Activated CD4-positive, CD25-positive, alpha-beta regulatory T cell treated with anti-CD3 and anti-CD28 coated beads, Interleukin-2, amount 50 U/mL, for 72 hours (primary cell): ENCODE results near the gene TRIM59.
"Not testable (repeated sequence)": the region's sequence is repeated elsewhere in the genome, so short reads cannot be mapped to it uniquely, and the experiment has no call there.

Experiments
- DNase-seq: peaks from one replicate; pipeline ENCODE4 v3.0.0; 2021

TRIM59 gene

DNA sequence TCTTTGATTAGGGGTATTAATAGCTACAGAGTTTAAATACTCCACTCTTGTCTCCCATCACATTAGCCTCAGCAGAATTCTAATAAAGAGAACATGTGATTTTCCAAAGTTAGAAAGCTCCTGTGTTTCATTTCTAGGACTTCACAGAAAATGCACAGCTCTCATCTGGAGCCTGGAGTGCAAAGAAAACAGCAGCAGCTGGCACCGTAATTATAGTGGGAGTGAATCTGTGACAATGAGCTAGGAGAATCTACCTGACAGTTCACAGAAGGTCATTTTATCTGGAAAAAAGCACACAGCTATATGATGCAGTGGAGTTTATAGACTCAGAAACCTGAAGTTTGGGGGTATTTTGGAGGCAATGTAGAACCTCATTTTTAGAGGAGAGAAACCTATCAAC lies 5.4 kb upstream of the TRIM59 start:
- DNase-seq = no peak

DNA sequence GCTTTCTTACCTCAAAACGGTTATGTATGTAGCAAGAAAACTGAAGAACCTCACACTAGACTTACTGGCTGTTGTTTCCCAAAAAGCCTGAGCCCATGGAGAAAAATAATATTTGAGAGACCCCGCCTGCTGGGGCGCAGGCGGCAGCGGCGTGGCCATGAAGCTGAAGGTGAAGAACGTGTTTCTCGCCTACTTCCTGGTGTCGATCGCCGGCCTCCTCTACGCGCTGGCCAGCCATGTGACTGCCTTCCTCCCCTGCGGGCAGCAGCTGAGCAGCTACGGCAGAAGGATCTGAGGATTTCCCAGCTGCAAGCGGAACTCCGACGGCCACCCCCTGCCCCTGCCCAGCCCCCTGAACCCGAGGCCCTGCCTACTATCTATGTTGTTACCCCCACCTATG lies 2.7 kb upstream of the TRIM59 start:
- DNase-seq = not testable (repeated sequence)

DNA sequence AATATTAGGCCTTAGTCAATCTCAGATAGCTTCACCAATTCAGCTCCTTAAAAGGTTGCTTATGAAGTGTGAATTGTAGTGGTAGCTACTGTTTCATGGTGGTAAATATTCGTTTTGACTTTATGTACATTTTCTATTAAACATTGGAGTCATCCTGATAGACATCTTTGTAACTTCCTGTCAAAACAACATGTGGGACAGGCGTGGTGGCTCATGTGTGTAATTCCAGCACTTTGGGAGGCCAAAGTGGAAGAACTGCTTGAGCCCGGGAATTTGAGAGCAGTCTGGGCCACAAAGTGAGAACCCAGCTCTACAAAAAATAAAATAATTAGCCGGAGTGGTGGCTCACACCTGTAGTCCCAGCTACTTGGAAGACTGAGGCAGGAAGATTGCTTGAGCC lies 2.0 kb upstream of the TRIM59 start:
- DNase-seq = no peak

DNA sequence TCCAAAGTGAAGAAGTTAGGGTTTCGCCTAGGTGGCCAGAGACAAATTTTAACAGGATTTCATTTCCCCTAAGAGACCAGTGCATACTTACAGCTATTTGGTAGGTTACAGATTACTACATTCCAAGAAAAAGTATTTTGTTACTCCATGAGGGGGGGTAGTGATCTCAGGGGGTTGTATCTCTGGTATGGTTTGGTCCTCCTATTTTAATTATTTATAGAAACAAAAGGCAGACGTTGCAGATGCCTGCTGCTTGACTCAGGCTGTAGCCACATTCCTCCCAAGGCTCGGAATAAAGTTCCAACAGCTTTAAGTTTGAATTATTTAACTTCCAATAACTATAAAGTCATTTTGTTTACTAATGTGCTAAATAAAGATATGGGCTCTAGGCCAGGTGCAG lies 1.3 kb upstream of the TRIM59 start:
- DNase-seq = no peak

DNA sequence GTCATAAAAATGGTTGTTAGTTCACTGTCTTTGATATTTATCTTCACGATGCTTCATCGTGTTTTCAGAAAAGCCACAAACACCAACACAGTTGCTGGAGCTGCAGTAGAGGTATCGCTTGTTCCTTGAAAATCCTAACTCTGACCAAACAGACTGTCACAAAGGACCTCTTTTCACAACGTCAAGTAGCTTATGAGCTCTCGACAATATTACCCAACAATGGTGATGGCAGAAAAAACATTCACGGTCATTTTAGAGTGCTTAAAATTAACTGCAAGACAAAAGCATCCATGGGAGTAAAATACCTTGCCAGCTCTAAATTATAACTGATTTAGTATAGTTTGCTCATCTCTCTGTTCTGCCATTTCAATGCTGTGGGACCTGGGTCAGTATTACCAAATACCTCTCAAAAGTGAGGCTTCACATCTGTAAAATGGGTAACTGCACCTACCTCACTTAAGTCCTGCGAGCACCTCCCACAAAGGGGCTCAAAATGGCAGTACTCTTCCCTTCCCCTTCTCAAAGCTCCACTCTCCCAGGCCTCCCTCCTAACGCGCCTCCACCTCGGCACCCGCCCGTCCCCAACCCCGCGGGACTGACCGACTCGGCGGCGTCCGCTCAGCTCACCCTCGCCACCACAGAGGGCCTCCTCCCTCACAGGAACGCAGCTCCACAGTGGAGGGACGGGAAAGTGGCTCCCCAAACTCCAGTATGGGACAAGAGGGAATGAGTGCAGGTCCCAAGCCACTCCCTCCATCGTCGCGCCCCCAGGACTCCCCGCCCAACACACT lies 546 bp downstream of the TRIM59 start:
- no peak for DNase-seq

DNA sequence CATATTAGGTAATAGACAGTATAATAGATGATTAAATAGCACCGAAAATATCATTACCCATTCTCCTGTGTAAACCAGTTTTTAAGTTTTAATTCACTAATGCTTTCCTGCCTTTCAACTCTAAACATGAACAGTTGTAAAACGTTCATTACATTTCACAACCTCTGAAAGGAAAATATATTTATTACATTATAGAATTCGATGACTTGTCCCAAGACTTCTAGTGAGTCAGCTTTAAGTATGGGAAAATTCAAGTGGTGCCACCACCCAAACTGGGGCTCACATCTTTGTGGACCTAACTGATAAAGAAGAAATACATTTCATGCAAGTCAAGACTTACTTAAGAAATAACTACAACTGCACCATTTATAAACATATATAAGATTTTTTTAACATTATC lies 2.0 kb downstream of the TRIM59 start:
- no peak for DNase-seq

DNA sequence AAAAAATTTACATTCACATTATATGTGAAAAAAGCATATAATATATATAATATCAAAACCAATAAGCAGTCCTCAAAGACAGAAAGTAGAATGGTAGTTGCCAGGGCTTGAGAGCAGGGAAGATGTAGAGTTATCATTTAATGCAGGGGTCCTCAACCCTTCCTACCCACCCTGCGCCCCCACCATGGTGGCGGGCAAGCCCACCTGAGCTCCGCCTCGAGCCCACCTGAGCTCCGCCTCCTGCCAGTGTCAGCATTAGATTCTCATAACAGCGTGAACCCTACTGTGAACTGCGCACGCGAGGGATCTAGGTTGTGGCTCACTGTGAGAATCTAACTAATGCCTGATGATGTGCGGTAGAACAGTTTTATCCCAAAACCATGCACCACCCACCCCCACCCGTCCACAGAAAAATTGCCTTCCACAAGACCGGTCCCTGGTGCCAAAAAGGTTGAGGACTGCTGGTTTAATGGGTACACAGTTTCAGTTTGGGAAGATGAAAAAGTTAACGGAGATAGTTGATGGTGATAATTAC lies 3.0 kb downstream of the TRIM59 start:
- DNase-seq = no peak

DNA sequence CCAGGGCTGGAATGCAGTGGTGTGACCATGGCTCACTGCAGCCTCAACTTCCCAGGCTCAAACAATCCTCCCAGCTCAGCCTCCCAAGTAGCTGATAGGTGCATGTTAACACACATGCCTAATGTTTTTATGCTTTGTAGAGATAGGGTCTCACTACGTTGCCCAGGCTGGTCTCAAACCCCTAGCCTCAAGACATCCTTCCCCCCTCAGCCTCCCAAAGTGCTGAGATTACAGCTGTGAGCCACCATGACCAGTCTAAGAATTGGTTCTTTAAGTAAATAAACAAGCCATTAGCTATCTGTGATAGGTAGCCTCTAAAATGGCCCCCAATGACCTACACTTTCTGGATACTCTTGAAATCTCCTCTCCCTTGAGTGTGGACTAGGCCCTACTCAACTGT lies 3.7 kb downstream of the TRIM59 start:
- no peak for DNase-seq

DNA sequence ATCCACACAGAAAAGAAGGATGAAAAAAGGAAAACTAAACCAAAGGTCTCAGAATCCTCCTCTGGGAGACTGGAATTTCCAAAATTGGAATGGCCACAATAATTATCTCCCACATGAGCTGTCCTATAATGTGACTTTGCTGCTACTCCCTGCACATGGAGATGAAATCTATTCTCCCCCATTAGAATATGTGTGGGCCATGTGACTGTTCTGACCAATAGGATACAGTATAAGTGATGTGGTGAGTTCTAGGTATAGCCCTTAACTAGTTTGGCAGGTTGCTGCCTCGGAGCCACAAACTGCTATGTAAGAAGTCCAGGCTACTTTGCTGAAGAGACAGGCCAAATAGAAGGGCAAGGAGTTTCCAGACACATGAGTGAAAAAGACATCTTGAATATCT lies 5.2 kb downstream of the TRIM59 start:
- DNase-seq = no peak

DNA sequence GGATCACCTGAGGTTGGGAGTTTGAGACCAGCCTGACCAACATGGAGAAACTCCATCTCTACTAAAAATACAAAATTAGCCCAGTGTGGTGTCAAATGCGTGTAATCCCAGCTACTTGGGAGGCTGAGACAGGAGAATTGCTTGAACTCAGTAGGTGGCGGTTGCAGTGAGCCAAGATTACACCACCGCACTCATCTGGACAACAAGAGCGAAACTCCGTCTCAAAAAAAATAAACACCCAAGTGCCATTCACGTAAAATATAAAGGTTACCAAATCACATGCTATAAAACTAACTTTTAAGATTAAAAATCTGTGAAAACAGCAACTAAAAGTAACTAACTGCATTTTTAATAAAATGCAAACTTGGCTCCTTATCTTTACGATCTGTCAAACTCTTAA lies 8.9 kb downstream of the TRIM59 start:
- no peak for DNase-seq

DNA sequence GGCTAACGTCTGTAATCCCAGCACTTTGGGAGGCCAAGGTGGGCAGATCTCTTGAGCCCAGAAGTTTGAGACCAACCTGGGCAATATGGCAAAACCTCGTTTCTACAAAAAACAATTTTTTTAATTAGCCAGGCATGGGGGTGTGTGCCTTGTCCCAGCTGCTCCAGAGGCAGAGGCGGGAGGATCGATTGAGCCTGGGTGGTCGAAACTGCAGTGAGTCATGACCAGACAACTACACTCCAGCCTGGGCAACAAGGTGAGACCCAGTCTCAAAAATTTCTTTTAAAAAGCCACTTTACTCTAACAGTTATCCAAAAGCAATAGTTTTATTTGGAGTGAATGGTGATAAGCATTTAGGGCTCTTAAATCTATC lies 12.5 kb downstream of the TRIM59 start:
- DNase-seq = no peak

DNA sequence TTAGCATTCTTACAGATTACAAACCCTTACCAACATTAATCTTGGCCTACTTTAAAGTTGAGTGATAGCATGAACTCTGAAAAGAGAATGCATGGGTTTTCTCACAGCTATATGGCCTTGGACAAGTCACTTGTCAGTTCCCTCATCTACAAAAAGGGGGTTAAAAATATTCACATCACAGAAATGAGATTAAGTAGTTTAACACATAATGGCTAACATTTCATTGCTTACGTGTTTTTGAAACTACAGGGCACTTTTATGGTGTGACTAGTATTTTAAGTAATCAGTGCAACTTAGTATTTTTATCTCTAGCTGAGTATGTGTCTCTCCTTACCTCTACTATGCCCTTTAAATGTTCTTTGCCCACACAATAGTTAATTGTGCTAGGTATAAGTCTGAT lies 13.8 kb downstream of the TRIM59 start:
- no peak for DNase-seq

DNA sequence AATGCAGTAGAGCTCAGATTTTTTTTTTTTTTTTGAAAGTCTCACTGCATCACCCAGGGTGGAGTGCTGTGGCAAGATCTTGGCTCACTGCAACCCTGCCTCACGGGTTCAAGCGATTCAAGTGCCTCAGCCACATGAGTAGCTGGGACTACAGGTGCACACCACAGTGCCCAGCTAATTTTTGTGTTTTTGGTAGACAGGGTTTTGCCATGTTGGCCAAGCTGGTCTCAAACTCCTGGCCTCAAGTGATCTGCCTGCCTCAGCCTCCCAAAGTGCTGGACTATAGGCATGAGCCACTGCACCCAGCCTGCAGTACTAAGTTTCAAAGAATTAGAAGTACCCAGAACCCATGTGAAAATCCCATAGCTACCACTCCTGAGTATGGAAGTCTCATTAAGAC lies 14.5 kb downstream of the TRIM59 start:
- DNase-seq = no peak

DNA sequence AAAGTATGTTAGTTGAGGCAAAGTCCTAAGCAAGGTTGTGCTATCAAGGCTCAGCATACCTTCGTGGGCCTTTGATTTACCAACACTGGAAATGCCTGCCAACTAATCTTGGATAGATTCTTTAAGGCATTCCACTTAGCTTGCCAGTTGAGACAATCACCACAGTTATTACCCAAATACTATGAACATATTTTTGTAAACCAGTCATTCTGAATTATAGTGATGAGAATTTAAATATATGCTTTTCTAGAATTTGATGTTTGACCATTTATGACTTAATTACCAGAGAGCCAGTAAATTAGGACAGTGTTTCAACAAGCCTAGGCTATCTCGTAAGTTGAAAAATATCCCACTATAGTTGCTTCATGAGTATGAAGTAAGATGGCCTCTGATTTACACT lies 15.5 kb downstream of the TRIM59 start:
- DNase-seq = no peak

DNA sequence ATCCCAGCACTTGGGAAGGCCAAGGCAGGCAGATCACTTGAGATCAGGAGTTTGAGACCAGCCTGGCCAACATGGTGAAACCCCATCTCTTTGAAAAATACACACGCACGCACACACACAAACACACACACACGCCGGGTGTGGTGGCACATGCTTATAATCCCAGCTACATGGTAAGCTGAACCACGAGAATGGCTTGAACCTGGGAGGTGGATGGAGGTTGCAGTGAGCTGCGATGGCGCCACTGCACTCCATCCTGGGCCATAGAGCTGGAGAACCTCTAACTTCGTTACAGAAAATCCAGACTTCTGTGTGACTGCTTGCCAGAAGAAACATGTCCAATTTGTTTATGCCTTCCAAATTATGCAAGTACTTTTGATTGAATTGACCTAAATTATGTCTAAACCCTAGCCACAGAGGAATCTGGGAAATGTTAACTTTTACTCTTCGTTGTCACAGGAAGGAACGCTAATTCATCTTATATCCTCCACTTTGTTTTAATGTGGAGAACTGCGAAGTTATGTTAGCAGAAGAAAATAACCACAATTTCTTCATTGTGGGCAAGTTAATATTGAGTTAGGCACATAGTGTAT lies 21.7 kb downstream of the TRIM59 start:
- no peak for DNase-seq

DNA sequence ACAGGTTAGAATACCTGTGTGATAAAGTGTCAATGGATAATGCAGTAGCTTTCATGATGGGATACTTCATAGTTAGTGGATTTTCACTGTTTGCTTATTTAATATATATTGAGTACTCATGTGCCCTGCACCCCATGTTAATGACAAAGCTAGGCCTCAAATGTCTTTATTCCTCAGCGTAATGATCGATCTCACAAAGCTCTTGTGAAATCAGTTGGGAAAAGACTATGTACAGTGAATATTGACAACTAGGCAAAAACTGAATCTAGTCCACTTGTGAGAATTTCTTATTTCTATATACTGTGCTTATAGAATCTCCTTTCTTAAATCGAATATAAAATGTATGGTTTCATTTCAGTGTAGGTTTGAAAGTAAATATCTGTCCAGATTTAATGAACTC lies 32.3 kb downstream of the TRIM59 start:
- no peak for DNase-seq

DNA sequence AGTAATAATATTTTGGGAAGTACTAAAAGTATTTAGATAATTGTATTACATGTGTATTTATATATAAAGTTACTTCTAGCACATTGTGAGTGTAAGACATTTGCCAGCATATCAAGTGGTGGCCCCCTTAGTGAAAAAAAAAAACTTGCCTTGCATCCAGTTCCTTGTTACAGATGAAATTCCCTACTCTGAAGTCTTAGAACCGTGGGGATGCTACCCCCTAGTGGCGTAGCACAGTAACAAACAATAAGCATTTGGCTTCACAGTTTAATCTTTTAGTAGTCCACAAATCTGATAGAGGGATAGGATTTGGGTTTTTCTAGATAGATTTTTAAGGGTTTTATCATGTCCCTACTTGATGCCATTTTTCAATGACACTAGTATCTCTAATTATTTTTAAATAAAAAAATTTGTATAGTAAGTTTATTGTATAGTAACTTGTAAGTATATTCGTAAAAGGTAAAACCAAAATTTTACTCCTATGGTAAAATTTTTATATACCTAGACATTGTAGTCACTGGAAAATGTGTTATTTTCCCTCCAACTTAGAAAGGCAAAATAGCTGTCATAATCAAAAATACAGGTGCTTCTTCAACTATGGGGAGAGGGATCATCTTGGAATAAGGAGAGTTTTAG lies 35.9 kb downstream of the TRIM59 start:
- DNase-seq = peak; percentile 59

DNA sequence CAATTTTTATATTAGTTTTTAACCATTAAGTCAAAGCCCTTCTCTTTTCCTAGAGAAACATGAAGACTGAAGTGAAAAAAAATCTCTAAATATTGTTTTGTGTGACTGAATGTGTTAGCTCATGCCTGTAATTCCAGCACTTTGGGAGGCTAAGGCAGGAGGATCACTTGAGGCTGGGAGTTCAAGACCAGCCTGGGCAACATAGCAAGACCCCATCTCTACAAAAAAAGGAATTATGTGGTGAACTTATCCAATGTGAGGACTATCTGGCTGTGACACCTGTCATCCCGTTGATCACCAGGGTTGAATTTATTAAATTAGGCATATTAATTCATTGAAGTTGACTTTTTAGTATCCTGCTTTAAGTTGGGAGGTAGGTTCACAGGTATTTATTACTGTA lies 37.1 kb downstream of the TRIM59 start:
- no peak for DNase-seq

DNA sequence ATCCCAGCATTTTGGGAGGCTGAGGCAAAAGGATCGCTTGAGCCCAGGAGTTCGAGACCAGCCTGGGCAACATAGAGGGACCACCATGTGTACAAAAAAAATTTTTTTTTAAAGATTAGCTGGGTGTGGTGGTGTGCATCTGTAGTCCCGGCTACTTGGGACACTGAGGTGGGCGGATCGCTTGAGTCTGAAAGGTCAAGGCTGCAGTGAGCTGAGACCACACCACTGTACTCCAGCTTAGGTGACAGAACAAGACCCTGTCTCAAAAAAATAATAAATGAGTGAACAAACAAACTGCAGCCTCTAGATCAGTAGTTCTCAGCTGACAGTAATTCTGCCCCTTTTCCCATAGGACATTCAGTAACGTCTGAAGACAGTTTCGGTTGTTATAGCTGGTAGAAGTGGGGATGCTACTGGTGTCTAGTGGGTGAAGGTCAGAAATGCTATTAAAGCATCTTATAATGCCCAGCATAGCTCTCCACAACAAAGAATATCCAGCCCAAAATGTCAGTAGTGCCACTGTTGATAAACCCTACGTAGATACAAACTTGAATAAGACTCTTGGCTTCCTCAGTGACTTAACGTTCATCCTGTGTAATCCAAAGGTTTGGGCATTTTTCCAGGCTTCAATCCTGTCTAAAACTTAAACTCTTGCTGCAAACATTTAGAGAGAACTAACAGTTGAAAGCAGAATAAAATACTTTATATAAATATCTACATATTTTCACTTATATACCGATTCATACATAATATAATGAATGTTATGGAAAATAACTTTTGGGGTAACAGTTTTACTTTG lies 39.6 kb downstream of the TRIM59 start:
- DNase-seq = no peak

DNA sequence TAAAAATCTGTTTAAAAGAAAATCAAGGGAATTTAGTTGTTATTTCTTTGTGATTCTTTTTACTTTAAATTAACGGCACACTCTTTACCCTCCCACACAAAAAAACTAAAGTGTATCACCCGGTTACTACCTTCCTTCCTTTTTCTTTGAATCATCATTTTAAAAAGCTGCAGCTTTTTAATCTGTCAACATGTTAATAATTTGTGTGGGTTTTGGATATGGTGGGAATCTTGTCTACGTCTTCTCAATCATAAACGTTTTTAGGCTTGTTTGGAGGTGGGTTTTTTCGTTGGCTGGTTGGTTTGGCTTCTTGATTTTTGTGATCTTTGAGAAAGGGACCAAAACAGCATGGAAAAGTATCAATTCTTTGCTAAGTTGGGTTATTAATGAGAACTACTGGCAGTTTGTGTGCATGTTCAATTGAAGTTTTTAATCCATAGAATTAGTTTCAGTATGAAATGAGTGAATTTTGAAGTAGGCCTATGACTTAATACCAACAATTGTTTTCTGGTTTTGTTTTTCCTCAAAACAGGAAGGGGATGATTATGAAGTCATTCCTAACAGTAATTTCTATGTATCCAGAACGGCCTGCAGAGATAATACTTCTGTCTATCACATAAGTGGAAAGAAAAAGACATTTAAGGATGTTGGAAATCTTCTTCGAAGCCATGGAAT lies 45.7 kb downstream of the TRIM59 start:
- DNase-seq = no peak

DNA sequence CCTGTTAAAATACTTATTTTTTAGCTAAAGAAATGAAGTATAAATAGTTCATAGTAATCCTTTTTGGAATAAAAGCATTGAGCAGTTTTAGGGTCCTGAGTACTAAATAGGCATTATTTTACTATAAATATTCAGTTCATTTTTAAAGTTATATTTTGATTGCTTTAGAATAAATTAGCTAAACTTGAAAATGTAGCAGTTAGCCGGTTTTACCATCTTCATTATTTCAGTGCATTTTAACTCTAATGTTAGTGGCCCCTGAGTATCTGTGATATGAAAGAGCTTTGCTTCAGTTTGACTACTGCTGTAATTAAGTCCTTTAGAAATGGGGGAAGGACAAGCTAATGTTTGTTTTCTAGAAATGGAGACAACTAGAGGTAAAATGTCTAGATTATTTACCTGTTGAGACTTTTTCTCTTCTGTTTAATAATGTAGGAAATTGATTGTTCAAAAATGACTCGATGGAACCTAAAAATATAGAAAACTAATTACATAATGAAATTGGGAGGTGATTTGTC lies 46.5 kb downstream of the TRIM59 start:
- DNase-seq = no peak

DNA sequence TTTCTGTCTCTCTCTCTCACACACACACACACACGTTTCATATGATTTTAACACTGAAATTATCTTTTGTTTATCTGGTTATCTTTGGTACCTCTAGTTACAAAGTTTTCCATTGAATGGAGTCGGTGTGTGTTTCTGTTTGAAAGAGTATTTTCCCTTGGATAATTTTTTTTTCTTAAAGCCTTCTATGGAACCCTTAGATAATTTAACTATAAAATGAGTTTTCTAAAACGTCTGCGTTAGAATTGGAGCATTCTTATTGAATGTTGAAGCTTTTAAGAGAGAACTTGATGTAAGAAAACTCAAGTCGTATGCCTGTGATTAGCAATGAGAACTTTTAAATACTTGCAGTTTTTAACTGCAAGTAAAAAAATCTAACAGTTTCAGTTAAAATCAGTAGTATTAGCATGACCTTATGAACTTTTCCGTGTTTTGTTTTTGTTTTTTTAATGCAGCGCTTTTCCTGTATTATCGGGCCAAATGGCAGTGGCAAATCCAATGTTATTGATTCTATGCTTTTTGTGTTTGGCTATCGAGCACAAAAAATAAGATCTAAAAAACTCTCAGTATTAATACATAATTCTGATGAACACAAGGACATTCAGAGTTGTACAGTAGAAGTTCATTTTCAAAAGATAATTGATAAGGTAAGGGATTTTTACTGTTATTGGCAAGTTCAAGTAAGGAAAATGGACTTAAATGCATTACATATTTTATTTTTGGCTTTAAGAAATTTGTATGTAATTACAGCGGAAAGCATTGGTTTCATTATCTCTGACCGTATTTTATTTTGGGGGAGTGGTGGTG lies 47.2 kb downstream of the TRIM59 start:
- DNase-seq = no peak
